Ovary (tissue), 3 donors: ENCODE results near the gene PRDM16.

Source experiments
- CTCF ChIP-seq, 3 donors: fragments of 450-650 bp in 2 of 3; fragments of 200-600 bp in 1 of 3; IDR thresholded peaks; one replicate each; pipeline versions ENCODE4 v1.5.1 to v1.8.0; 2016 to 2022; ENCODE audit warnings: antibody characterized with exemption in 3 of 3, mild to moderate bottlenecking in 1 of 3
- EP300 ChIP-seq: sonication (generic); formaldehyde crosslinking; IDR thresholded peaks from one replicate; pipeline ENCODE4 v1.6.1; 2017; ENCODE audit warnings: antibody characterized with exemption
- donor health status: DM: no; HTN: no; CAD: no.

- TF ChIP-seq EP300: no peak
- TF ChIP-seq CTCF (IDR thresholded peaks at IDR 0.05): no peak
These were observed 176.3 kb downstream of the PRDM16 start for GRCh38 chr1:3245344-3245743.
